ENCODE results near the gene MAB21L4.

Gene MAB21L4

DNA sequence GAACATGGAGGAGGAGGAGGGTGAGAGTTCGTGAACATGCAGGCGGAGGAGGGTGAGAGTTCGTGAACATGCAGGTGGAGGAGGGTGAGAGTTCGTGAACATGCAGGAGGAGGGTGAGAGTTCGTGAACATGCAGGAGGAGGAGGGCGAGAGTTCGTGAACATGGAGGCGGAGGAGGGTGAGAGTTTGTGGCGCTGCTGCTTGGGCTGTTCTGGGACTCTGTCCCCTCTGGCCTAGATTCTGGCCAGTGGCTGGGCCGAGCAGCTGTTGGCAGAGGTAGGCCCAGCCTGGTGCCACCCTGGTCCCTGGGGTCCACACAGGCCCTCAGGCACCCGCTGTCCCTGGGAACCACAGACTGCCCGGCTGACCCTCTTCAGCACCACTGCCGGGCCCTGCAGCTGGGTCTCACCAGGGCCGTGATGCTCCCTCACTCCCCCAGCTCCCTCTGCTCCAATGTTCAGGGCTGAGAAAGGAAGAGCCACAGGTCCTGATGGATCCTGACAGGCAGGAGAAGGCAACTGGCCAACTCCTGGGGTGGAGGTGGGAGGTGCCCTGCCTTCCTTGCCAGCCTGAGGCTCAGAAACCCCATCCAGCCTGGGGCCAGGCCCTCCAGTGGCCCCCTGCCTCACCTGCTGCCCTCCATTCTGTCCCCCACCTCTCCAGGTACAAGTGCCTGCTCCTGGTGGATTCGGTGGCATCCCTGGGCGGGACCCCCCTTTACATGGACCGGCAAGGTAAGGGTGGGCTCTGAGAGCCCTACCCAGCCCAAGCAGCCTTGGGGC lies 23.4 kb downstream of the MAB21L4 start:
- Histone ChIP-seq H3K36me3 (ENCODE audit: control insufficient read depth, insufficient read depth, low read length) (no peaks in the 10 kb centered on the region), H3K9ac (ENCODE audit: low read length) (no peak overlapping the region), H3K4me1 (ENCODE audit: control insufficient read depth, insufficient read depth, low read length) (peaks cover 2% of the 10 kb centered on the region; the same call in 1 of the 2 replicates), H3K9me3 (ENCODE audit: control insufficient read depth, insufficient read depth, low read depth, low read length) (no peaks in the 10 kb centered on the region), H3K4me3 (ENCODE audit: low read depth, low read length) (no peak overlapping the region), H3K27ac (ENCODE audit: low read depth, low read length) (no peak overlapping the region), H3K27me3 (ENCODE audit: control insufficient read depth, insufficient read depth, low read length) (no peaks in the 10 kb centered on the region)

DNA sequence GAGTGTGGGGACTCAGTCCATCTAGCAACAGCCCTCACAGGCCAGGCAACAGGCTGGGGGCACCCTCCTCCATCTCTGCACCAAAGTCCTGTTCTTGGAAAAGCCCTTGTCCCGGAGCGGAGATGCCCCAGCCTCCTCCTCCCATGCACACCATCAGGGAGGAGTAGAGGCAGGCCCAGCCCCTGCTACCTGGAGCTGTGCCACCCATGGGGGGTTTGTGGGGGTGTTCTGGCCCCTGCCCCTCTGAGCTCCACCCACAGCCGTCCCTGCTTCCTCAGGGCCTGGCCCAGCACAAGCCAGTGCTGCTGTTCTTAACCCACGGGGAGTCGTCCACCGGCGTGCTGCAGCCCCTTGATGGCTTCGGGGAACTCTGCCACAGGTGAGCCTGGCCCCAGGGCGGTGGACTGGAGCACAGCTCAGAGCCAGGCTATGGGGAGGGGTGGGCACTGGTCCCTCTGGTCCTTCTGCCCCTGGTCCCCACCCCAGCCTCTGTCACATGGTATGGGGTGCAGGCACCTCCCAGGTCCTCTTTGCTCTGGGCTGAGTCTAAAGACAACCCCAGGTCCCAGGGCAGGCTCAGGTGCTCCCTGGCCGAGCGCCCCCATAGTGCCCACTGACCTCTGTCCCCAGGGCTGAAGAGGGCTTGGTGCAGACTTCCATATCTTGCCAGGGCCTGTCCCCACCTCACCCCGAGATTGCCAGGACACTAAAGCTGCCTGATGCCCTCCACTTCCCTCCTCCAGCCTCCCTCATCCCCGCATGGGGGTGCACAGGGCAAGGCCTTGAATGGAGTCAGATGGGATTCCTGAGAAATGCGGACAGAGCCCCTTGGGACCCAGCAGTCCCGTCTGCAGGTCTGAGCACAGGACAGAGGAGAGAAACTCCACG lies 24.6 kb downstream of the MAB21L4 start:
- no peaks in the 10 kb centered on the region for H3K27me3 ChIP-seq (ENCODE audit: control insufficient read depth, insufficient read depth, low read length)
- H3K4me3 ChIP-seq (ENCODE audit: low read depth, low read length): no peak overlapping the region
- peaks cover 2% of the 10 kb centered on the region; the same call in 1 of the 2 replicates for H3K4me1 ChIP-seq (ENCODE audit: control insufficient read depth, insufficient read depth, low read length)
- H3K27ac ChIP-seq (ENCODE audit: low read depth, low read length): no peak overlapping the region
- no peaks in the 10 kb centered on the region for H3K36me3 ChIP-seq (ENCODE audit: control insufficient read depth, insufficient read depth, low read length)
- H3K9me3 ChIP-seq (ENCODE audit: control insufficient read depth, insufficient read depth, low read depth, low read length): no peaks in the 10 kb centered on the region
- H3K9ac ChIP-seq (ENCODE audit: low read length): no peak overlapping the region

DNA sequence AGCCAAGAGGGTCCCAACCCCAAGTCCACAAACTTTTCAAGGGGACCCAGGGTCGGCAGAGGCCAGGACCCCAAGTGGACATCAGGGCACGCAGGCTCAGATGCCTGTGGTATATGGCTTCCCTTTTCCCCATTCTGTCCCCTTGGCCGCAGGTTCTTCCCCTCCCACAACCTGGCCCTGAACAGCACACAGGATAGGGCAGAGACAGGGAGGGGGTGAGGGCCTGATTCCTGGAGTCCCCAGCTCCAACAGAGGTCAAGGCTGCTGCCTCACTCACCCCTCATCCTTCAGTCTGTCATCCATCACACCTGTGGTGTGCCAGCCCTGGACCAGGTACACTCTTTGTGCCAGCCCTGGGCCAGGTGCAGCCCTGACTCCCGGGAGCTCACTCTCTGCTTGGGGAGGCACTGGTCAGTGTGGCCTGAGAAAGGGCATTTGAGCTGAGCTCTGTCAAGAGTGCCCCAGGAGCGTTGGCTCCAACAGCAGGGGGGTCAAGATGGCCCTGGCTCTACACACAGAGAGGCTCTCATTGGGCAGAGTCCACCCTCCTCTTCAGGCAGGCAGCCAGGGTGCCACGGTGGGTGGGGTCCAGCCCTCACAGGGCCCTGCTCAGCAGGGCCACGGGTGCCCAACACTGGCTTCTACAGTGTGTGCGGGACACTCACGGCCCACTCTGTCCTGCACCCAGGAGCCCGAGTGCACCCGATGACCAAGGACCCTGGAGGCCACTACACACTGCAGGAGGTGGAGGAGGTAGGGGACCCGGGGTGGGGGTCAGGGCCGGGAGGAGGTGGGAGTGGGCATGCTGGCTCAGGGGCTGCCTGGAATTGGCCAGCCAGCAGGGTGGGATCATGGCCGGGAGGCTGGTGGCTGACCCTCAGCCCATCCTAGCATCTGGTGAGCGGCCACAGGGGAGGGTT lies 25.7 kb downstream of the MAB21L4 start:
- Histone ChIP-seq H3K27me3 (ENCODE audit: control insufficient read depth, insufficient read depth, low read length) (no peaks in the 10 kb centered on the region), H3K27ac (ENCODE audit: low read depth, low read length) (no peak overlapping the region), H3K9ac (ENCODE audit: low read length) (no peak overlapping the region), H3K4me3 (ENCODE audit: low read depth, low read length) (no peak overlapping the region), H3K9me3 (ENCODE audit: control insufficient read depth, insufficient read depth, low read depth, low read length) (no peaks in the 10 kb centered on the region), H3K4me1 (ENCODE audit: control insufficient read depth, insufficient read depth, low read length) (peaks cover 2% of the 10 kb centered on the region; the same call in 1 of the 2 replicates), H3K36me3 (ENCODE audit: control insufficient read depth, insufficient read depth, low read length) (no peaks in the 10 kb centered on the region)

DNA sequence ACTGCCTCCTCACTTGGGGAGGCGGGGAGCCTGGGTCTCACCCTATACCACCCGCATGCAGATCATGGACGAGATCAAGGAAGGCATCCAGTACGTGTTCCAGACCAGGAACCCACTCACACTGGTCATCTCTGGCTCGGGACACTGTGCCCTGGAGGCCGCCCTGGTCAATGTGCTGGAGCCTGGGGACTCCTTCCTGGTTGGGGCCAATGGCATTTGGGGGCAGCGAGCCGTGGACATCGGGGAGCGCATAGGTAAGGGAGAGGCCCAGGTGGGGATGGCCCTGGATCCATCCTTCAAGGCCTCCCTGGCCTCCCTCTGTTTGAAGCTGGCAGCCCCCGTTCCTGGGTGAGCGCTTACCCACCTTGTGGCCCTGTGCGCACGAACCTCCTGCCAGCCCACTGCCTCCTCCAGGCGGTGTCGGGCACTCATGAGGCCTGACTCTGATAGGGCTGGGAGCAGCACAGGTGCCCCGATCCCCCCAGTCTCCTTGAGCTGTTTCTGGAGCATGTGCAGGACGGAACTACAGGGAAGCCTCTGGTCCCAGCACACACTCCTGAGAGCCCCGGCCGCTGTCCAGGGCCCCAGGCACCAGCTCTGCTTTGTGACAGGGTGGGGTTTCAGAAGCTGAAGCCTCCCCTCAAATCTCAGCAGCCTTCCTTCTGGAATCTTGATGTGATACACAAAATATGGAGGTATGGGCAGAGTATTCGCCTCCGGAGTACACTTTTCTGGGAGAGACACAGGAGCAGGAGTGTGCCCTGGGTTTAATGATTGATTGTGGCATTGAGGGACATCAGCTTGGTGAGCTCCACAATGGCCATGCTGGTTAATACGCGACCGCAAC lies 26.6 kb downstream of the MAB21L4 start:
- no peaks in the 10 kb centered on the region for H3K27me3 ChIP-seq (ENCODE audit: control insufficient read depth, insufficient read depth, low read length)
- no peak overlapping the region for H3K9ac ChIP-seq (ENCODE audit: low read length)
- no peaks in the 10 kb centered on the region for H3K36me3 ChIP-seq (ENCODE audit: control insufficient read depth, insufficient read depth, low read length)
- no peak overlapping the region for H3K4me3 ChIP-seq (ENCODE audit: low read depth, low read length)
- H3K9me3 ChIP-seq (ENCODE audit: control insufficient read depth, insufficient read depth, low read depth, low read length): no peaks in the 10 kb centered on the region
- no peak overlapping the region for H3K27ac ChIP-seq (ENCODE audit: low read depth, low read length)
- H3K4me1 ChIP-seq (ENCODE audit: control insufficient read depth, insufficient read depth, low read length): peaks cover 2% of the 10 kb centered on the region; the same call in 1 of the 2 replicates

DNA sequence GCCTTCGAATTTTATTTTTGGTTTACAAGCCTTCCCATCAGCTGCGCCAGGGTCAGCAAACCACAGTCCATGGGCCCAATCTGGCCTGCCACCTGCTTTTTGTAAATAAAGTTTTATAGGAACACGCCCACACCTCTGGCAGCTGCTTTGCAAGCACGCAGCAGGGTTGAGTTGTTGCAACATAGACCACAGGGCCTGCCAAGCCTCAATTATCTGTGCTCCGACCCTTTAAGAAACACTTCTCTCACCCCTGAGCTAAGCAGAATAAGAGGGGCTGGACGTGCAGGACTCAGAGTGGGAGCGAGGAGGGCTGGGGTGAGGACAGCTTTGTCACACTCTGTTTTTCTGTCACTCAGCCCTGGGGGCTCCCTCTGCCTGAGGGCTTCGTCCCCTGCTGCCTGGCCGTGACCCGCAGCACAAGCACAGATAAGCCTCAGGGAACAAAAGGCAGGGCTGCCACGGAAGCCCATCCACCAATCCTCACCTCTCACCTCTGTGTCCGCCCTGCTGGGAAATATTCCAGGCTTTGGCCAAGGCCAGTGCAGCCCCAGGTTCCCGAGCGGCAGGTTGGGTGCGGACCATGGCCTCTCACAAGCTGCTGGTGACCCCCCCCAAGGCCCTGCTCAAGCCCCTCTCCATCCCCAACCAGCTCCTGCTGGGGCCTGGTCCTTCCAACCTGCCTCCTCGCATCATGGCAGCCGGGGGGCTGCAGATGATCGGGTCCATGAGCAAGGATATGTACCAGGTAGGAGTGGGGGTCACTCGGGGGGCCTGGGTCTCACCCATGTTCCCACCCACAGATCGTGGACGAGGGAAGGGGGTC lies 27.5 kb downstream of the MAB21L4 start, which contains the start of gene AGXT:
TSS of gene AGXT (plus strand) at position 539 of the 823 bp plus-strand sequence. CDS start at position 581, 42 bp downstream.
- Histone ChIP-seq H3K9ac (ENCODE audit: low read length) (no peak within 1 kb of the TSS), H3K27ac (ENCODE audit: low read depth, low read length) (no peak within 1 kb of the TSS), H3K4me3 (ENCODE audit: low read depth, low read length) (no peak within 1 kb of the TSS), H3K4me1 (ENCODE audit: control insufficient read depth, insufficient read depth, low read length) (0 out of 2 replicates have a peak, but pooled peaks cover 2% of the 10 kb centered on the region), H3K27me3 (ENCODE audit: control insufficient read depth, insufficient read depth, low read length) (no peaks in the 10 kb centered on the region; the same call in 1 of the 2 replicates), H3K9me3 (ENCODE audit: control insufficient read depth, insufficient read depth, low read depth, low read length) (no peaks in the 10 kb centered on the region), H3K36me3 (ENCODE audit: control insufficient read depth, insufficient read depth, low read length) (no peaks in the 10 kb centered on the region)

DNA sequence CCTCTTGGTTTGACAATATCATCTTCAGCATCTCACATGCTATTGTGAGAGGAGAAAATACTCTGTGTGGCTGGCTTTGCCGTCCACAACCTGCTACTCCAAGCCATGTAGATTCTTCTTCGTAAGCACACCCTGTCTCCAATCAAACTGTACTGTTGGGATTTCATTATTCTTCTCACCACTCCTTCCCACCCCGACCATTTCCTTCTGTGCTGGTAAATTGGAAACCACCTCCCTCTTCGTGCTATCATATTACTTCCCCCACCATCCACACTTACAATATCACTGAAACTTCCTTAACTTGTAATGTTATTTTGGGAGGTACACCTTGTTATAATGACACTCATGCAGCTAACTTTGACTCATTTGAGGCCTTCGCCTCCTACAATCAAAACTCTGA lies 30.6 kb downstream of the MAB21L4 start:
- Histone ChIP-seq H3K4me1 (ENCODE audit: control insufficient read depth, insufficient read depth, low read length) (0 out of 2 replicates have a peak, but pooled peaks cover 2% of the 10 kb centered on the region), H3K9ac (ENCODE audit: low read length) (no peak overlapping the region), H3K36me3 (ENCODE audit: control insufficient read depth, insufficient read depth, low read length) (no peaks in the 10 kb centered on the region), H3K27me3 (ENCODE audit: control insufficient read depth, insufficient read depth, low read length) (no peaks in the 10 kb centered on the region; the same call in 1 of the 2 replicates), H3K4me3 (ENCODE audit: low read depth, low read length) (no peak overlapping the region), H3K27ac (ENCODE audit: low read depth, low read length) (no peak overlapping the region), H3K9me3 (ENCODE audit: control insufficient read depth, insufficient read depth, low read depth, low read length) (no peaks in the 10 kb centered on the region)

DNA sequence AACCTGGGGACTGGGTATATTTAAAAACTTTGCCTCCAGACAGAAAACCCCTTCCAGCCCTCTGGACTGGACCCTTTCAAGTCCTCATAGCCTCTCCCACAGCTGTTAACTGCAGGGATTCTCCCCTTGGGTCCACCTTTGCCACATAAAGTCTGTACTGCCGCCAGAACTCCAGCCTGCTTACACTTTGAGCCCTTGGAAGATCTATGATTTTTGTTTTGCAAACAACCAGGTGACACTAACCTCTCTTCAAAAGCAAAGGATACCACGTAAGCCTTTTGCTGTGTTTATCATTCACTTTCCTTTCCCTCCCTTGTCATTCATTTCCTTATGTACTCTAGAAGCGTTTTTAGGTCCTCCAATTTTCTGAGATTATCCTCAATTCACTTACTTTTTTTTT lies 31.5 kb downstream of the MAB21L4 start:
- H3K9ac ChIP-seq (ENCODE audit: low read length): no peak overlapping the region
- no peaks in the 10 kb centered on the region for H3K9me3 ChIP-seq (ENCODE audit: control insufficient read depth, insufficient read depth, low read depth, low read length)
- no peak overlapping the region for H3K27ac ChIP-seq (ENCODE audit: low read depth, low read length)
- H3K36me3 ChIP-seq (ENCODE audit: control insufficient read depth, insufficient read depth, low read length): no peaks in the 10 kb centered on the region
- no peaks in the 10 kb centered on the region; the same call in 1 of the 2 replicates for H3K27me3 ChIP-seq (ENCODE audit: control insufficient read depth, insufficient read depth, low read length)
- no peak overlapping the region for H3K4me3 ChIP-seq (ENCODE audit: low read depth, low read length)
- H3K4me1 ChIP-seq (ENCODE audit: control insufficient read depth, insufficient read depth, low read length): 0 out of 2 replicates have a peak, but pooled peaks cover 2% of the 10 kb centered on the region

DNA sequence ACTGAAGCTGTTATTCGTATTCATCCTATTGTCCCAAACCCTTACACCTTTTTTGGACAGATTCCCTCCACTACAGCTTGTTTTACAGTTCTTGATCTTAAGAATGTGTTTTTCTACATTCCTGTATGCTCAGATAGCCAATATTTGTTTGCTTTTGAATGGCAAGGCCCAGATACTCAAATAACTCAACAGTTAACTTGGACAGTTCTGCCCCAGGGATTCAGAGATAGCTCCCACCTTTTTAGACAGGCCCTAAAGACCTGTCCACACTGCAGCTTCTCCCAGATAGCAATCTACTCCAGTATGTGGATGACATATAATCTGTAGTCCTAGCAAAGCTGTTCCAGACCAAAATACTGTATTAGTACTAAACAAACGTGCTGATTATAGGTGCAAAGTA lies 34.4 kb downstream of the MAB21L4 start:
- Histone ChIP-seq H3K9me3 (ENCODE audit: control insufficient read depth, insufficient read depth, low read depth, low read length) (no peaks in the 10 kb centered on the region), H3K27me3 (ENCODE audit: control insufficient read depth, insufficient read depth, low read length) (no peaks in the 10 kb centered on the region; the same call in 1 of the 2 replicates), H3K4me3 (ENCODE audit: low read depth, low read length) (no peak overlapping the region), H3K4me1 (ENCODE audit: control insufficient read depth, insufficient read depth, low read length) (no peaks in the 10 kb centered on the region), H3K36me3 (ENCODE audit: control insufficient read depth, insufficient read depth, low read length) (no peaks in the 10 kb centered on the region), H3K9ac (ENCODE audit: low read length) (no peak overlapping the region), H3K27ac (ENCODE audit: low read depth, low read length) (no peak overlapping the region)

DNA sequence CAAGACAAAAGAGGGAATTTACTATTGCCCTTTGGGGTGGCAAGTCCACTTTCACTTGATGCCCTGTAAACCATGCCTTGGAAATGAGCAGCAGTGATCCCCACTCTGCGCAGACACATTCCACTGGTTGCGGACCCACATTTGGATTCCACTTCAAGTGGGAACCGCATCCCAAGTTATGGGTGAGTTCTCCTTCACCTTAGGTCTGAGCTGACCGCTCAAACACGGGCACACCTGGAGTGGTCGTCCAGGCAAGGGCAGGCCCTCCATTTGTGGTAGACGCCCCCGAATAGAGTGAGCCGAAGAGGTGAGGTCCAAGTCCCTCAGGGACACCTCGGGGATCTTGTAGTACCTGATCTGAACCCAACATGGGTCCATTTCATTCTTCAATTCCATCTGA lies 37.1 kb downstream of the MAB21L4 start:
- Histone ChIP-seq H3K27ac (ENCODE audit: low read depth, low read length) (no peak overlapping the region), H3K9ac (ENCODE audit: low read length) (no peak overlapping the region), H3K36me3 (ENCODE audit: control insufficient read depth, insufficient read depth, low read length) (no peaks in the 10 kb centered on the region), H3K4me3 (ENCODE audit: low read depth, low read length) (no peak overlapping the region), H3K27me3 (ENCODE audit: control insufficient read depth, insufficient read depth, low read length) (no peaks in the 10 kb centered on the region; the same call in 1 of the 2 replicates), H3K9me3 (ENCODE audit: control insufficient read depth, insufficient read depth, low read depth, low read length) (peaks cover 14% of the 10 kb centered on the region), H3K4me1 (ENCODE audit: control insufficient read depth, insufficient read depth, low read length) (no peaks in the 10 kb centered on the region)

All from HUES6 (cell line).